Measurements from ENCODE around the gene CD36. TPM values are rescaled to one million over a fixed set of nuclear protein-coding genes. Genes with fewer than 3 reads are reported as not detected.

CD36 gene
- total RNA-seq, 4 donors from 2014 or later, result 122 to 261 (median 180) TPM

- peaks cover 0 to 5% (median 0%) of the 10 kb centered on the region in 4 donors for H3K9me3 ChIP-seq
- DNase-seq (ENCODE audit: low spot score in 2 of 2), result no peak
- H3K27me3 ChIP-seq, result no peaks in the 10 kb centered on the region
- WGBS, 2 donors, result 91 to 93% methylated on average over 19 of the region's 19 CpGs
- no peaks in the 10 kb centered on the region for H3K4me1 ChIP-seq
- H3K4me3 ChIP-seq, result no peak overlapping the region
- no peak overlapping the region for H3K27ac ChIP-seq
- no peaks in the 10 kb centered on the region for H3K36me3 ChIP-seq
- no peak for TF ChIP-seq POLR2A (IDR thresholded peaks at IDR 0.05)
- TF ChIP-seq EP300 (IDR thresholded peaks at IDR 0.05), result no peak
- no peak for TF ChIP-seq CTCF (IDR thresholded peaks at IDR 0.05)
Observed at GRCh38 chr7:80682744-80683143, 44.3 kb downstream of the CD36 start.

- WGBS, 2 donors, result 89 to 90% methylated on average over 2 of the region's 2 CpGs
- peaks cover 0 to 5% (median 0%) of the 10 kb centered on the region in 4 donors for H3K9me3 ChIP-seq
- TF ChIP-seq CTCF (IDR thresholded peaks at IDR 0.05), result no peak
- no peak for TF ChIP-seq EP300 (IDR thresholded peaks at IDR 0.05)
- TF ChIP-seq POLR2A (IDR thresholded peaks at IDR 0.05), result no peak
- no peaks in the 10 kb centered on the region for H3K36me3 ChIP-seq
- no peak for DNase-seq (ENCODE audit: low spot score in 2 of 2)
- H3K27me3 ChIP-seq, result no peaks in the 10 kb centered on the region
- H3K4me3 ChIP-seq, result no peak overlapping the region
- no peaks in the 10 kb centered on the region for H3K4me1 ChIP-seq
- H3K27ac ChIP-seq, result no peak overlapping the region
Observed at GRCh38 chr7:80686576-80686975, 48.1 kb downstream of the CD36 start.

GRCh38 chr7:80699045-80699638 is 60.7 kb downstream of the CD36 start:
- TF ChIP-seq EP300 (IDR thresholded peaks at IDR 0.05), result no peak
- TF ChIP-seq CTCF (IDR thresholded peaks at IDR 0.05), result peak; percentile 43 to 86 (median 63)
- TF ChIP-seq POLR2A (IDR thresholded peaks at IDR 0.05), result no peak
- Histone ChIP-seq H3K36me3 (no peaks in the 10 kb centered on the region), H3K4me3 (no peak overlapping the region), H3K27ac (peak overlapping the region in 1 of 4 donors; percentile 29), H3K9me3 (peaks cover 0 to 10% (median 2%) of the 10 kb centered on the region in 4 donors), H3K27me3 (no peaks in the 10 kb centered on the region), H3K4me1 (peaks cover 0 to 14% (median 2%) of the 10 kb centered on the region in 4 donors)
- no peak for DNase-seq (ENCODE audit: low spot score in 2 of 2)
- 19 to 20% methylated on average over 5 of the region's 5 CpGs for WGBS, 2 donors

GRCh38 chr7:80699721-80700256 is 61.3 kb downstream of the CD36 start:
- Histone ChIP-seq H3K9me3 (peaks cover 0 to 3% (median 0%) of the 10 kb centered on the region in 4 donors), H3K4me1 (peaks cover 0 to 14% (median 2%) of the 10 kb centered on the region in 4 donors), H3K27ac (peak overlapping the region in 1 of 4 donors; percentile 29), H3K27me3 (no peaks in the 10 kb centered on the region), H3K36me3 (no peaks in the 10 kb centered on the region), H3K4me3 (no peak overlapping the region)
- TF ChIP-seq EP300 (IDR thresholded peaks at IDR 0.05), result no peak
- TF ChIP-seq CTCF (IDR thresholded peaks at IDR 0.05), result no peak
- TF ChIP-seq POLR2A (IDR thresholded peaks at IDR 0.05), result no peak
- no peak for DNase-seq (ENCODE audit: low spot score in 2 of 2)
- 40 to 46% methylated on average over 4 of the region's 4 CpGs for WGBS, 2 donors

- TF ChIP-seq EP300 (IDR thresholded peaks at IDR 0.05) (no peak), POLR2A (IDR thresholded peaks at IDR 0.05) (no peak), CTCF (IDR thresholded peaks at IDR 0.05) (no peak)
Observed at GRCh38 chr7:80703272-80703671, 64.8 kb downstream of the CD36 start.

More at GRCh38 chr7:80703272-80703671, 64.8 kb downstream of the CD36 start:
- H3K27ac ChIP-seq, result no peak overlapping the region
- H3K4me1 ChIP-seq, result peaks cover 0 to 14% (median 2%) of the 10 kb centered on the region in 4 donors
- WGBS, 2 donors, result 93 to 97% methylated on average over 1 of the region's 1 CpG
- H3K9me3 ChIP-seq, result no peaks in the 10 kb centered on the region
- no peaks in the 10 kb centered on the region for H3K27me3 ChIP-seq
- DNase-seq (ENCODE audit: low spot score in 2 of 2), result no peak
- no peaks in the 10 kb centered on the region for H3K36me3 ChIP-seq
- no peak overlapping the region for H3K4me3 ChIP-seq
